Glutamatergic neuron (in vitro differentiated cells): ENCODE results near the gene PEAK1. TPM values are rescaled to one million over a fixed set of nuclear protein-coding genes. Genes with fewer than 3 reads are reported as not detected.
"Not testable (repeated sequence)": the region's sequence is repeated elsewhere in the genome, so short reads cannot be mapped to it uniquely, and the experiment has no call there.

ENCODE experiments used
- DNase-seq: peaks from one replicate; pipeline ENCODE4 v3.0.0; 2022
- H3K27ac Mint-ChIP-seq: one replicate; pipeline ENCODE4 v1.8.0; 2020; ENCODE audit warnings: mild to moderate bottlenecking, mixed read lengths, inconsistent platforms; ENCODE audit not compliant: unreplicated experiment
- H3K27me3 Mint-ChIP-seq: one replicate; pipeline ENCODE4 v1.8.0; 2020; ENCODE audit warnings: mild to moderate bottlenecking, moderate library complexity, mixed read lengths, inconsistent platforms; ENCODE audit not compliant: unreplicated experiment
- H3K36me3 Mint-ChIP-seq: one replicate; pipeline ENCODE4 v1.8.0; 2020; ENCODE audit warnings: mild to moderate bottlenecking, mixed read lengths, inconsistent platforms; ENCODE audit not compliant: unreplicated experiment
- H3K4me1 Mint-ChIP-seq: one replicate; pipeline ENCODE4 v1.8.0; 2020; ENCODE audit warnings: mild to moderate bottlenecking, low read depth, mixed read lengths, inconsistent platforms; ENCODE audit not compliant: unreplicated experiment
- H3K4me3 Mint-ChIP-seq: one replicate; pipeline ENCODE4 v1.8.0; 2020; ENCODE audit warnings: mild to moderate bottlenecking, mixed read lengths, inconsistent platforms; ENCODE audit not compliant: unreplicated experiment
- H3K9me3 Mint-ChIP-seq: one replicate; pipeline ENCODE4 v1.8.0; 2020; ENCODE audit warnings: mild to moderate bottlenecking, moderate library complexity, mixed read lengths, inconsistent platforms; ENCODE audit not compliant: unreplicated experiment
- CTCF ChIP-seq: fragments of 200-600 bp; sonication (generic); IDR thresholded peaks from one replicate; pipeline ENCODE4 v1.5.0; 2021; ENCODE audit not compliant: partially characterized antibody, unreplicated experiment
- total RNA-seq: library from RNA; stranded (reverse); fragmentation: NEBNext Ultra II Directional; extraction: Animal tissue kit (Norgen Biotek cat#: 25700); gene quantifications from one replicate; pipeline ENCODE4 v1.2.1, GENCODE V29; 2021; ENCODE audit not compliant: unreplicated experiment

Gene PEAK1
- total RNA-seq, 1 donor from 2014 or later, result 110 TPM

DNA sequence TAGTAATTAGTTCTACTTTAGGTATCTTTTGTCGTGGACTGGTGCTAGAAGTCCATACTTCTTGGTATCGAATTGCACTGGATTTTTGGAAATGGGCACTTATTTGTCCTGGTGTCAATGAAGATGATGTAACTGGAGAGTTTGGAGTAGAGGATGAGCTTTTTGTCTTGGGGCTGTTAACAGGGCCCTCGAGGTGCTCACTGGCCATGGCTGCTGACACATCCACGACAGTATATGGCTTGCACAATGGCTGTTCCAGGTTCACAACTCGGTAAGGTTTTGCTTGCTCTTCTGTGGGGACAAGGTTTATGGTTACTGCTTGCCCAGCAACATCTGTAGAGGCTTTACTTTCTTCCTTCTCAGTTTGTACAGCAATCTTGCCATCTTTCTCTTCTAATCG lies 239.6 kb downstream of the PEAK1 start:
- peaks cover 2% of the 10 kb centered on the region for H3K9me3 Mint-ChIP-seq
- H3K4me3 Mint-ChIP-seq, result no peak overlapping the region
- no peak overlapping the region for H3K27ac Mint-ChIP-seq

GRCh38 chr15:77179541-77179998 lies 240.3 kb downstream of the PEAK1 start:
- H3K27ac Mint-ChIP-seq, result no peak overlapping the region
- H3K4me3 Mint-ChIP-seq, result no peak overlapping the region
- TF ChIP-seq CTCF, result no peak
- DNase-seq, result no peak
- peaks cover 6% of the 10 kb centered on the region for H3K36me3 Mint-ChIP-seq
- H3K9me3 Mint-ChIP-seq, result peaks cover 2% of the 10 kb centered on the region
- no peaks in the 10 kb centered on the region for H3K27me3 Mint-ChIP-seq
- H3K4me1 Mint-ChIP-seq, result no peaks in the 10 kb centered on the region

More for the DNA sequence above, 239.6 kb downstream of the PEAK1 start:
- Mint-ChIP-seq H3K4me1 (no peaks in the 10 kb centered on the region), H3K36me3 (peaks cover 6% of the 10 kb centered on the region), H3K27me3 (no peaks in the 10 kb centered on the region)
- DNase-seq, result no peak
- no peak for TF ChIP-seq CTCF

DNA sequence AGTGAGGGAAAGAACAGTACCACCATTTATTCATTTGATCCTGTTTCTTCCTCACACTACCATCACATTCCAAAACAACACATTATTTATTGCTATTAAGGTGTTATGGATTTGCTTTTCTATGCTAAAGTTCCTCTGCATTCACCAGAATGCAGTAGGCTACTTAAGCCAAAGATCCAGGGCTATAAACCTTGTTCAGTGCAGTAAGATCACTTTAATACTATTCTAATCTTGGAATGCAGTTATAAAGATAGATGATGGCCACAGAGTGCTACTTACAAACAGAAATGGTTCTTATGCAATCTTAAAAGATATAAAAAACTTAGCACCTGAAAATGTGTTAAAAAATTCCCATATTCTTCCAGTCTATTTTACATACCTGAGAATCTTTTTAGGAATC lies 241.5 kb downstream of the PEAK1 start:
- peaks cover 6% of the 10 kb centered on the region for H3K36me3 Mint-ChIP-seq
- DNase-seq, result no peak
- peaks cover 1% of the 10 kb centered on the region for H3K27me3 Mint-ChIP-seq
- H3K4me3 Mint-ChIP-seq, result no peak overlapping the region
- no peaks in the 10 kb centered on the region for H3K4me1 Mint-ChIP-seq
- no peak for TF ChIP-seq CTCF
- no peak overlapping the region for H3K27ac Mint-ChIP-seq
- peaks cover 2% of the 10 kb centered on the region for H3K9me3 Mint-ChIP-seq

DNA sequence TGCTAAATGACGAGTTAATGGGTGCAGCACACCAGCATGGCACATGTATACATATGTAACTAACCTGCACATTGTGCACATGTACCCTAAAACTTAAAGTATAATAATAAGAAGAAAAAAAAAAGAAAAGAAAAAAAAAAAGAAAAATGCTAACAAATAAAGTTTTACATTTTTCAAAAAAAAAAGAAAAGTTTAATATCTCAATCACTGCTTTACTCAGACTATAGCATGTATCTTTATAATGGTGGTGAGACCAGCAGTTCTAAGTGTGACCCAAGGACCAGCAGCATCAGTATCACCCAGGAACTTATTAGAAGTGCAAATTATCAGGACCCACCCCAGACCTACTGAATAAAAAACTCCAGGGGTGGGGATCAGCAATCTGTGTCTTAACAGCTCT lies 243.8 kb downstream of the PEAK1 start:
- H3K9me3 Mint-ChIP-seq, H3K4me3 Mint-ChIP-seq, H3K27me3 Mint-ChIP-seq, H3K36me3 Mint-ChIP-seq, H3K4me1 Mint-ChIP-seq, DNase-seq, H3K27ac Mint-ChIP-seq: not testable (repeated sequence)

DNA sequence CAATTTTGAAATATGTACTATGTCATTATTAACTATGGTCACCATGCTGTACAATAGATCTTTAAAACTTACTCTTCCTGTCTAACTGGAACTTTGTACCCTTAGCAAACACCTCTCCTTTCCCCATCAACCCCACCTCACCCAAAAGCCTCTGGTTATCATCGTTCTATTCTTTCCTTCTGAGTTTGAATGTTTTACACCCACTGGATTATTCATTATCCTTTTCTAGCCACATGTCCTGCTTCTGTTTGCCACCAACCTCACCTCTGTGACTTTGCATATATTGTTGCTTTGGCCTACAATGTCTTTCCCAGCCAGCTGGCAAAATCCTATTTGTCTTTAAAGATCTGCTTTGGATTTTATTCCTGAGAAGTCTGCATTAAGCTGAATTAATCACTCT lies 246.4 kb downstream of the PEAK1 start:
- Mint-ChIP-seq H3K9me3 (no peaks in the 10 kb centered on the region), H3K4me1 (no peaks in the 10 kb centered on the region), H3K4me3 (no peak overlapping the region), H3K27me3 (peaks cover 1% of the 10 kb centered on the region), H3K36me3 (no peaks in the 10 kb centered on the region), H3K27ac (no peak overlapping the region)
- no peak for TF ChIP-seq CTCF
- DNase-seq, result no peak
